NCI-H748 (cell line): ENCODE measurements around the gene GNS.

ENCODE experiments used
- DNase-seq: peaks from one replicate; lab custom pipeline; 2025; ENCODE audit not compliant: unreplicated experiment; lab: John Stamatoyannopoulos, UW

Gene GNS

GRCh38 chr12:64759035-64759894 lies at the start of gene GNS:
Gene GNS, minus strand, starts transcription at chr12:64759406. Its CDS starts 130 bp downstream, at chr12:64759276.
- DNase-seq = peak; percentile 93

GRCh38 chr12:64808110-64808509 lies 48.9 kb upstream of the GNS start:
- no peak for DNase-seq

- no peak for DNase-seq
Observed at GRCh38 chr12:64806593-64807460, 47.6 kb upstream of the GNS start.

GRCh38 chr12:64806173-64806572 lies 47.0 kb upstream of the GNS start:
- no peak for DNase-seq

- peak; percentile 52 for DNase-seq
Observed at GRCh38 chr12:64802180-64802775, 43.1 kb upstream of the GNS start.

GRCh38 chr12:64801381-64801780 lies 42.2 kb upstream of the GNS start:
- DNase-seq = peak; percentile 20

- no peak for DNase-seq
Observed at GRCh38 chr12:64800640-64801039, 41.4 kb upstream of the GNS start.

GRCh38 chr12:64798165-64798564 lies 39.0 kb upstream of the GNS start:
- DNase-seq = no peak

GRCh38 chr12:64797156-64797555 lies 38.0 kb upstream of the GNS start:
- no peak for DNase-seq

GRCh38 chr12:64796205-64796845 lies 37.1 kb upstream of the GNS start:
- DNase-seq = peak; percentile 82

- no peak for DNase-seq
Observed at GRCh38 chr12:64794305-64794704, 35.1 kb upstream of the GNS start.

- DNase-seq = peak; percentile 12
Observed at GRCh38 chr12:64793610-64794009, 34.4 kb upstream of the GNS start.

GRCh38 chr12:64792128-64792527 lies 32.9 kb upstream of the GNS start:
- no peak for DNase-seq

GRCh38 chr12:64791036-64791435 lies 31.8 kb upstream of the GNS start:
- DNase-seq = no peak

GRCh38 chr12:64790166-64790565 lies 31.0 kb upstream of the GNS start:
- DNase-seq = no peak

- DNase-seq = no peak
Observed at GRCh38 chr12:64785838-64786237, 26.6 kb upstream of the GNS start.

- no peak for DNase-seq
Observed at GRCh38 chr12:64782191-64782876, 23.1 kb upstream of the GNS start.

- peak; percentile 76 for DNase-seq
Observed at GRCh38 chr12:64781280-64782190, 22.3 kb upstream of the GNS start.

GRCh38 chr12:64780531-64781279 lies 21.5 kb upstream of the GNS start:
- peak; percentile 78 for DNase-seq
